ENCODE results near the gene CDK6.

DNA sequence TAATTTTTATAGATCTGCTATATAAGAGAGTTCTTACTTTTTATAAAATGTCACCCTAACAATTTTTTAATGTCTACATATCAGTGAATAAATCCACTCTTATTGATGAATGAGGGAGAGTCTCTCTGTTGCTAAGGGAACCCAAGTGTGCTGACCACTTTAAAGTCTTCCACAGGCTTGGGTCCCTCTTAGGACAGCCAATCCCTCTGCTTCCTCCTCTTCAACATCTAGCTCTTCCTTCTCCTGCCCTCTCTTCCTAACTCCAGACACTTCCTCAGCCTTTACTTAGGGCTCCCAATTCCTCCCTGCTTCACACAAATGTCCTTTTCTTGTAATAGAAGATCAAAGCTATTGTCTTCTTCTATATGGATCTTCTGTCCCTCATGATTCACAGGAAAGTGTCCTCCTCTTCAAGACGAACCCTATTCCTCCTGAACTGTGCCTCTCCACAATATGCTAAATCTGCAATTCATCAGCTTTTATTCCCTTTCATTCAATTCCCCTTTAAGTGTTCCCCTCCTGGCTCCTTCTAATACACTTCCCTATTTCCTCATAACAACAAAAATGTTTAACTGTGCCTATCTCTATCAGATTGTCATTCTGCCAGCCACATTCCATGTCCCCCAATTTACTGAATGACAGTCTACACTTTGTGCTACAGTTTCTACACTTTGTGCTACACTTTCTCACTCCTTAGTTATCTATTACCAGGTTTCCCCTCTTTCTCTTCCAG, 37.7 kb downstream of the CDK6 start:
- TF ChIP-seq, protein P1, sequence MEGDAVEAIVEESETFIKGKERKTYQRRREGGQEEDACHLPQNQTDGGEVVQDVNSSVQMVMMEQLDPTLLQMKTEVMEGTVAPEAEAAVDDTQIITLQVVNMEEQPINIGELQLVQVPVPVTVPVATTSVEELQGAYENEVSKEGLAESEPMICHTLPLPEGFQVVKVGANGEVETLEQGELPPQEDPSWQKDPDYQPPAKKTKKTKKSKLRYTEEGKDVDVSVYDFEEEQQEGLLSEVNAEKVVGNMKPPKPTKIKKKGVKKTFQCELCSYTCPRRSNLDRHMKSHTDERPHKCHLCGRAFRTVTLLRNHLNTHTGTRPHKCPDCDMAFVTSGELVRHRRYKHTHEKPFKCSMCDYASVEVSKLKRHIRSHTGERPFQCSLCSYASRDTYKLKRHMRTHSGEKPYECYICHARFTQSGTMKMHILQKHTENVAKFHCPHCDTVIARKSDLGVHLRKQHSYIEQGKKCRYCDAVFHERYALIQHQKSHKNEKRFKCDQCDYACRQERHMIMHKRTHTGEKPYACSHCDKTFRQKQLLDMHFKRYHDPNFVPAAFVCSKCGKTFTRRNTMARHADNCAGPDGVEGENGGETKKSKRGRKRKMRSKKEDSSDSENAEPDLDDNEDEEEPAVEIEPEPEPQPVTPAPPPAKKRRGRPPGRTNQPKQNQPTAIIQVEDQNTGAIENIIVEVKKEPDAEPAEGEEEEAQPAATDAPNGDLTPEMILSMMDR (IDR thresholded peaks at IDR 0.05): no peak
- TF ChIP-seq POLR2A (IDR thresholded peaks at IDR 0.05): no peak

Measured in thyroid gland (tissue), 4 donors.